Activated CD4-positive, alpha-beta T cell treated with anti-CD3 and anti-CD28 coated beads for 1 hour (primary cell): ENCODE data around the gene XXYLT1.

Experiments used
- DNase-seq: peaks from one replicate; pipeline ENCODE4 v3.0.0-alpha.2; 2020

Gene XXYLT1

GRCh38 chr3:195036574-195036973, 234.4 kb downstream of the XXYLT1 start:
- DNase-seq = no peak

DNA sequence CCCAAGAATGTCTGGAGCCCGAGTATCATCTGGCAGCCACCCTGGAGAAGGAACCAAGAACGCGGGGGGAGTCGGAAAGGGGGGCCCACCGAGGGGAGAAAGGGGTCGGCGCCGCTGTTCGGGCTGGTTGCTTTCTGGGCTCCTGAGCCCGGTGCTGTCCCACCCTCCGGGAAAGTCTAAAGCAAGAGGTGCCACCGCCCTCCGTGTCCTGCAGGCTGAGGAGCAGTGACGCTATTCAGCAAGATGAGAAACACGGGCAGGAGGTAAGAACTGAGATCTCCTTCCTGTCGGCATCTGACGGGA, 234.8 kb downstream of the XXYLT1 start:
- DNase-seq = no peak

DNA sequence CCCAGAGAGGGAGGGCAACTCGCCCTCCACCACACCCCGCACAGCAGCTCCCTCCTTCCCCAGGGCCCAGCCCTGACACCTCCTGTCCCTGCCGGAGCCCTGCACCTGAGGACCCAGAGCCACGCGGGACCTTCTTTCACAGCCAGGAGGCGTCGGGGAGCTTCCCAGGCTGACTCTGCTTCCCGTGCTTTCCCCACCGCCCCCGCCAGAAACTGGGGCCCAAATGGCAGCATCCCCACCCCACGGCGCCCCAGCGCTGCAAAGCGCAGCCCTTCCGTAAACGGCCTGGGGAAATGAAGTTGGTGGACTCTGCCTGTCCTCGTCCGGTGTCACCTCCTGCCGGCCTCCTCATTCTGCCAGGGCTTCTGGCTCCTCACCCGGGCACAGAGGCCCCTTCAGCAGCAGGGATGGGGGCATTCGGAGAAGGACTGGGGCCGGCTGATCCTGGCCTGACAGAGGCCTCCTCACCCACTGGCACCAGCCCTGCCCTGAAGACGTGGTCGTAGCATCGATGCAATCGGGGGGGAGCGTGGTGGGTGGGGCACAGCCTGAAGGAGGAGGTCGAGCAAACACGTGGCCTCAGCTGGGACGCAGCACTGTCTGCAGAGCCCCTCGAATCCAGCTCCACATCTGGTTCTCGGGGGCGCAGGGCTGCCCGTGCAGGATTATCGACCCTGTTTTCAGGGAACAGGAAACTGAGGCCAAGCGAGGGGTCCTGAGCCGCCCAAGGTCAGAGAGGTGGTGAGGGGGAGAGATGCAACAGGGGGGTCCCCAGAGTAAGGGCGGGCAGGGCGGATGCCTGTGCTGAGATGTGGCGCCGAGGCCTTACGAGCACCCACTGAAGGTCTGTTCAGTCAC, 235.4 kb downstream of the XXYLT1 start:
- no peak for DNase-seq

DNA sequence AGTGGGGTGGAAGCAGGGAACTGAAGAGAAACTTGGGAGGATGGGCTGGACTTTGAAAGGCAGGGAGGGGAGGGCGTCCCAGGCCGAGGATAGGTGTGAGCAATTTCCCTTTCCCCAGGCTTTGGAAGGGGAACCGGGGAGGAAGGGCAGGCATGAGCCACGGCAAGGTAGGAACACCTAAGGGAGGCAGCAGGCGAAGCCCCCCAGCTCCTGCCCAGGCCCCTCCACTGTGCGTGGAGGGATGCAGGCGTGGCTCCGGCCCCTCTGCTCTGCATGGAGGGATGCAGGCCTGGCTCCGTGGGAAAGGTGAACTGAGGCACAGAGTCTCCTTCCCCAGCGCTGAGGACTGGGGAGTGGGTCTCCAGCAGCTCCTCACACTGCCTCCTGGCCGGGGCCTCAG, 236.4 kb downstream of the XXYLT1 start:
- DNase-seq = no peak

DNA sequence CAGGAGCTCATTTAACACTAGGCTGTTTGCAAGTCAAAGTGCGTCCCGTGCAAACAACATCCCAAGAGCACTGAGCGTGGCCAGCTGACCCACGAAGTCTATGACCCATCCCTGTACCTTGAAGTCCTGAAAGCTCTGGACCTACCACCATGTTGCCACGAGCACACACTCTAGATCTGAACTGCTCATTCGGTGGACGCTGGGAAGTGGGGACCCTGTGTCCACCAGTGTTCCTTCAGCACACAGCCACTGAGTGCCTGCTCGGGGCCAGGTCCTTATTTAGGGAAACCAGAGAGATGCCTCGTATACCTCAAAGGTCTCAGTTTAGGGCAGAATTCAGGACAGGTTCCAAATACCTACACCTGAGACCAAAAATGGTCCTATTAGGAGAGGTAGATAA, 236.9 kb downstream of the XXYLT1 start:
- DNase-seq = no peak

DNA sequence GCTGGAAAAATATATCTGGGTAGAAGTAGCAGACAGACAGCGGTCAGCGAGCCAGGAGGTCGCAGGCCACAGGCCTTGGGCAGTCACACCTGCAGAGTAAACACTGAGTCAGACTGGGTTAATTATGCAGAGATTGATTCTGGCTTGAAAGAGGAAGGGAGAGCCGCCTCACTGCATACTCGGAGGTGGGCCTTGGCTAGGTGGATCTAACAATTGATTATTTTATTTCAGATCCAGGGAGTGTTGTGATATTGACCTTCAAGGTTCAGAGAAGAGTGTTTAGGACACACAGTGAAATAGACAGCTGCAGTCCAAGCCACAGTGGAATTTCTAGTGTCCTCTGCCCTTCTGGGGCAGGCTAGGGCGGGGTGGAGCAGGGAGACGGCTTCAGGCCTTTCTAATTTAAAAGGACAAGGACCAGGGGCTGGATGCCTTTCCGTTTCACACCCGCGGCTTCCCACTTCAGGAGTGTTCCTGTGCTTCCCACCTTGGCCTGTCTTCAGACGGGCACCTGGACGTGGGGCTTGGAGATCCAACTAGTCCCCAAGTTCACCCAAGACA, 237.3 kb downstream of the XXYLT1 start:
- no peak for DNase-seq

DNA sequence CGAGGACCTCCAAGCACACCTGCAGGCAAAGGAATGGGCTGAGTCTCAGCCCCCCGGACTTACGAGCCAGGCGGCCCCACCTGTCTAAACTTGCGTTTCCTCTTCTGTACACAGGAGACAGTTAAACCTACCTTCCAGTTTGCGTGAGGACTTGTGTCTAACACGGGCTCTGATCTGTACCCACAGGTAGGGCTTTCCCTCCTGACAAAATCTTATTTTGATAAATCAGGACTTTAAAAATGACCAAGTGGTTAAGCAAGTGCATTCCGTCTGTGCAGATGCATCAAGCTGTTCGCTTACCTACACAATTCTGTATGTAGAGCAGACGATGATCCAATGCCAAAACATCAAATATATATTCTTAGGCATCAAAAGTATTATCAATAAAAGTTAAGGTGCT, 238.0 kb downstream of the XXYLT1 start:
- DNase-seq = no peak

DNA sequence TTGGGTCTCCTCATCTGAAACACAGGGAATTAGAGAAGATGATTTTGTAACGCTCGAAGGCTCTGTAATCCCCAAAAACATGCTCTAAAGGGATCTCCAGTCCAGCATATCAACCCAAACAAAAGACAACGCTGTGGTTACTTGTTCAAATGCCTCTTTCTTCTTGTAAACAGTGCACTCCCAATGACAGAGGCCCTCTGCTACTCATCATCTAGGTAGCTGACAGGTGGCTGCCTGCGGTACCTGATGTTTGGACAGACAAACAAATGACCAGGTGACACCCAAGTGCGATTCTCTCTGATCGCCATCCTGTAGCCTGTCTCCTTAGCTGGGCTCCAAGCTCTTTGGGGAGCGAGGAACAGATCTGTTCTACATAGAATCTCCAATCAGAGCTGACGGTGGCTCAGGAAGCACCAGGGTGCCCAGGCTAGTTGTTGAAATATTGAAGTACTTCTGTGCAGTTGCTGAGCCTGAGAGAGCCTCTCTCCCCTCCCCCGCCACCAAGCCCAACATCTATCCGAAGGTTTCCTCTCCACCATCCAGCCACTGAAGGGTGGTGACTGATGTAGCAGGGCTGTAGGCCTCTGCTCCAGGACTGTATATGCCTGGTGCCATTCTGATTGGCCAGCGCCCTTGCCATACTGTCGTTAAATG, 238.7 kb downstream of the XXYLT1 start:
- DNase-seq = no peak

DNA sequence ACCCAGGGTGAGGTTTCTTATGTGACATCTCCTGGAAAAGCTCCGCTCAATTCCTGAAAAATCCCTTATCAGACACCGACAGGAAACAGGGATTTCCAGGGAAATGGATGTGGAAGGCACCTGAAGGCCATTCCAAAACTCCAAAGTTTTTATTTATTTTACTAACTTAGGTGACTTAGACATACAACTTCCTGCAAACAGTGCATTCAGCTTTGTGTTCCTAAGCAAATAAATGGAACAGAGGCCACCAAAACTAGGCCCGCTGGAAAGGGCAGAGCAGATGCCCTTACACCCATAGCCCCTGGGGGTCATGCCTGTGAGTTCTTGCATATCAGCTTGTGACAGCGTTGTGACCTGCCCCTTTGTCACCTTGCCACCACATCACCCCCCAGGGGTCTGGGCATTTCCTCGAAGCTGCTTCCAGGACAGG, 239.4 kb downstream of the XXYLT1 start:
- no peak for DNase-seq

GRCh38 chr3:195030791-195031321, 240.1 kb downstream of the XXYLT1 start:
- DNase-seq = no peak

DNA sequence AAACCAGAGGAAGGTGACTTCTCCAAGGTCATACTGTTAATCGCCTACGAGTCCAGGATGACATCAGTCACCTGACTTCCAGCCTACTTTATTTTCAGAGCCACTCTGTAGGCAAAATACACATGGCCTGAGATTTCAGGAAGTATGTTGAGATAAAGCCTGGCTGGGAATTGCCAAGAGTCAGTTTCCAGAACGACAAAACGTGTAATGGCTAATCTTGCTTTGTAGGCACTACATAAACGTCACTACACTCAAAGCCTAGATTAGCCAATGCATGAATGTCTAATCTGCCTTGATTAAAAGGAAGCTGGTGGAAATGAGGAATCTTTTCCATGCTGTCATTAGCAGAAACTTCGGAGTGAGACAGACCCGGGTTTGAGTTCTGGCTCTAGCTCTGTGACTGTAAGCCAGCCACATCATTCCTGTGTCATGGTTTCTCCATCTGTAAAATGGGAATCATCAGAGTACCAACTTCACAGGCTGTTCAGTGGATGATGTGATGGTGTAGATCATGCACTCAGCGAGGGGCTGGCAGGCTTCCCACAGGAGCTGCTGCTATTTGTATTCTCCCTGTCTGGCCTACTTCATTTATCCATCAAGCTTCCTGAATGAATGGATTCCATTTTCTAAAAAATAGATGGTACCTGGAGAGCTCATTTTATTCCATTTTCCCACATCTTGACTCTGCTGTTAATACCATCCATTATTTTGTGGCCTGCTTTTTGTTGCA, 241.9 kb downstream of the XXYLT1 start:
- no peak for DNase-seq

DNA sequence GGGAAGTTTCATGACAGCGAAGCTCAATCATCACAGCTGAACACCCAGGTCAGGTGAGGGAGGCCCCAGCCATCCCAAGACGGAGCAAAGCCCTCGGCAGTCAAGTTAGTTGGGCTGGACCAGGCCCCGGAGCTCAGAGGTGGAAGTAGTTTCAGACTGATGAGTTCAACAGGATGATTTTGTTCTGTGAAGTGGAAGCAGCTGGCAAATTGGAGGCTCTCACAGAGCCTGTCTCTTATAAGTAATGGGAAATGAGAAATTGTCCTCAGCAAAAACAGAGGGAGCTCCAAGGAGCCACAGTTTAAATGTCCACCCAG, 245.1 kb downstream of the XXYLT1 start:
- no peak for DNase-seq

- DNase-seq = no peak
These were observed 245.7 kb downstream of the XXYLT1 start for GRCh38 chr3:195025056-195025883.

DNA sequence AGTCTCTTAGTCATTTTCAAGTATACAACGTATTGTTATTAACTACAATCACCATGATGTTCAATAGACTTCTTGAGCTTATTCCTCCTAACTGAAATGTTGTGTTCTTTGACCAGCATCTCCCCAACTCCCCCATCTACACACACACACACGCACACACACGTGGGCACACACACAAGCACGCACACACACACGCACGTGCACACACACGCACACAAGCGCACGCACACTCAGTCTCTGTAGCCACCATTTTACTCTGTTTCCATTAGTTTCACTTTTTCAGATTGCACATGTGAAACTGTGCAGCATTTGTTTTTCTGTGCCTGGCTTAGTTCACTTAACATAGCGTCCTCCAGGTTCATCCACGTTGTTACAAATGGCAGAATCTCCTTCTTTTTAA, 247.0 kb downstream of the XXYLT1 start:
- DNase-seq = no peak

GRCh38 chr3:195023576-195023975, 247.4 kb downstream of the XXYLT1 start:
- no peak for DNase-seq

GRCh38 chr3:195021692-195022091, 249.3 kb downstream of the XXYLT1 start:
- no peak for DNase-seq

DNA sequence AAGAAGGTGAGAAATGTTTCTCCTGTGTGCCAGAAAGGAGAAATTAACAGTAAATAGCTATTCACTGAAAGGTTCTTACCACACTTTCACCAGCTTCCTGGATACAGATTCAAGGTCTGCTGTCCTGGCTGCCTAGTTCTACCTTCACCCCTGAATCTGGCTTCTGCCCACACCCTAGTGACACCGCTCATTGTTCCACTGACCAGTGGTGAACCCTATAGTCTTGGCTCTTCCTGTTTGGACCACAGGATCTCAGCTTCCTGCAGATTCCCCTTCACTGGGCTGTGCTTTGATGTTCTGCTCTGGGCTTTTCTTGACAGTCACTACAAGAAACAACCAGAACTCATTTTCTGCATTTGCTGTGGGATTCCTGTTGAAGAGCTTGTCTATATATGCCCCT, 250.0 kb downstream of the XXYLT1 start:
- no peak for DNase-seq

- no peak for DNase-seq
These were observed 250.8 kb downstream of the XXYLT1 start for GRCh38 chr3:195020185-195020584.

DNA sequence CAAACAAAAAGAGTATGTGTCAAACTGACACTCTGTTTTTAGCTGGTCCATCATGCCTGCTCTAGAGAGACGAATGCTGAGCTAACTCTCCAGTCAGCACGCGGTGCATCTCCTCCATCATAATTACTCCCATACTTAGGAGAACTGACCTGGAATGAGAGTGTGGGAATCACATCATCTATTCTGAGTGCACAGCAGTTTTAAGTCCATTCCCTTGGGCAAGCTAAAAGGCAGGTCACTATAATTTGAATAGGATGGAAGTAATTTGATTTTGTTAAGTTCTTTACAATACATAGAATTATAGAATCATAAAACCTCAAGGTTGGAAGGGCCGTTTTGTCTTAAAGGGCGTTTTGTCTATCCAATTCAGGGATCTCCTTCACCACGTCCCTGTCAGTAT, 251.6 kb downstream of the XXYLT1 start:
- no peak for DNase-seq
